Pancreas (tissue), 10 donors: ENCODE measurements around the gene C1orf226. TPM values are rescaled to one million over a fixed set of nuclear protein-coding genes. Genes with fewer than 3 reads are reported as not detected.

Source experiments
- ATAC-seq, 4 donors: fragments of 200-7000 bp; cut with Tn5 transposase; one replicate each; pipeline versions ENCODE4 v1.8.0 to v1.9.1; 2020; ENCODE audit warnings: mild to moderate bottlenecking in 4 of 4, moderate library complexity in 4 of 4
- DNase-seq, 6 donors: peaks; one replicate each; pipeline ENCODE4 v3.0.0-alpha.2; 2020
- FAIRE-seq: peaks from 2 replicates; lab custom pipeline; 2012; peaks lifted over from hg19 to GRCh38; lab: Jason Lieb, UNC
- H3K27ac ChIP-seq, 4 donors: fragments of 200-600 bp; sonication (generic); 1 replicate in 3 of 4; 2 replicates in 1 of 4; pipeline versions ENCODE4 v1.5.0 to v1.8.0; 2020
- H3K27me3 ChIP-seq, 4 donors: fragments of 200-600 bp; one replicate each; pipeline ENCODE4 v1.8.0; 2021
- H3K36me3 ChIP-seq, 3 donors: fragments of 200-600 bp; sonication (generic) in 1 of 3; one replicate each; pipeline versions ENCODE4 v1.5.0 to v1.8.0; 2020 to 2021
- H3K4me1 ChIP-seq, 3 donors: fragments of 200-600 bp; one replicate each; pipeline ENCODE4 v1.8.0; 2021
- H3K4me3 ChIP-seq, 4 donors: fragments of 200-600 bp; sonication (generic) in 2 of 4; one replicate each; pipeline versions ENCODE4 v1.5.0 to v1.8.0; 2020 to 2021
- H3K9me3 ChIP-seq, 4 donors: fragments of 200-600 bp; one replicate each; pipeline ENCODE4 v1.8.0; 2021
- CTCF ChIP-seq, 4 donors: fragments of 200-600 bp; sonication (generic) in 3 of 4; IDR thresholded peaks; one replicate each; pipeline versions ENCODE4 v1.5.0 to v1.8.0; 2021; ENCODE audit warnings: antibody characterized with exemption in 4 of 4
- whole genome bisulfite sequencing, 2 donors: extraction: QIAGEN DNeasy Blood & Tissue Kit; methylation state at CpG; one replicate each; pipeline ENCODE4 v1.1.7; 2013; 5-methylcytosine and 5-hydroxymethylcytosine counted together
- intact Hi-C, 3 donors: fragments of 100-400 bp; cut with DNase I; formaldehyde crosslinking; loops; one replicate each; pipeline versions ENCODE4 v1.11.1 to v1.14.2; 2022
- polyA plus RNA-seq, 2 donors: library from polyadenylated mRNA; stranded (reverse); fragments of 200-250 nt; gene quantifications; one replicate each; pipeline ENCODE4 v1.2.3, GENCODE V29; 2013
- total RNA-seq, 6 donors: library from RNA; stranded (reverse); fragmentation: NEBNext Ultra II Directional in 4 of 6; extraction: Animal tissue kit (Norgen Biotek cat#: 25700) in 4 of 6; gene quantifications; one replicate each; pipeline versions ENCODE4 v1.2.1 to v1.2.4, GENCODE V29; 2021 to 2023
- donor health status: healthy with polysubstance abuse.
- donor health status: DM: no; HTN: no; CAD: no; lungs with moderate emphysema.
- donor health status: DM: no; HTN: no; CAD: no.
- donor health status: control.
- donor health status: control.
- donor health status: Bipolar disorder and iron deficiency.
- donor health status: DM: yes; HTN: yes; CAD: no.
- donor health status: DM: no; HTN: no; CAD: no.
- donor health status: DM: no; HTN: no; CAD: no.
- donor health status: DM: yes; HTN: yes; CAD: no.

C1orf226 gene
- total and polyA plus RNA-seq, 8 donors = 1.3 to 4.2 (median 2.3) TPM

- FAIRE-seq (no peak), ATAC-seq (no peak), DNase-seq (no peak)
- 82 to 86% methylated on average over 8 of the region's 8 CpGs for WGBS, 2 donors
- Histone ChIP-seq H3K4me3 (no peak overlapping the region), H3K9me3 (no peaks in the 10 kb centered on the region), H3K27me3 (no peaks in the 10 kb centered on the region), H3K36me3 (no peaks in the 10 kb centered on the region), H3K27ac (no peak overlapping the region), H3K4me1 (no peaks in the 10 kb centered on the region)
- intact Hi-C loops = no loop called here
- TF ChIP-seq CTCF (IDR thresholded peaks at IDR 0.05) = no peak
Measured at GRCh38 chr1:162375463-162375862, 6.1 kb upstream of the C1orf226 start.

GRCh38 chr1:162376691-162377090, 4.8 kb upstream of the C1orf226 start, which contains the start of gene SPATA46:
SPATA46 (minus strand) TSS chr1:162376854; CDS start chr1:162376790, 64 bp downstream.
- Histone ChIP-seq H3K36me3 (no peaks in the 10 kb centered on the region), H3K4me1 (no peaks in the 10 kb centered on the region), H3K27ac (no peak within 1 kb of the TSS), H3K9me3 (no peaks in the 10 kb centered on the region), H3K4me3 (no peak within 1 kb of the TSS), H3K27me3 (no peaks in the 10 kb centered on the region)
- ATAC-seq = no peak
- no peak for FAIRE-seq
- 93 to 97% methylated on average over 5 of the region's 5 CpGs for WGBS, 2 donors
- DNase-seq = no peak
- intact Hi-C loops = no loop called here
- no peak for TF ChIP-seq CTCF (IDR thresholded peaks at IDR 0.05)

GRCh38 chr1:162380061-162380846, 1.3 kb upstream of the C1orf226 start:
- whole genome bisulfite sequencing, 2 donors = 80 to 91% methylated on average over 6 of the region's 6 CpGs
- Histone ChIP-seq H3K4me1 (no peaks in the 10 kb centered on the region), H3K27me3 (no peaks in the 10 kb centered on the region), H3K27ac (no peak overlapping the region), H3K9me3 (no peaks in the 10 kb centered on the region), H3K4me3 (no peak overlapping the region), H3K36me3 (no peaks in the 10 kb centered on the region)
- DNase-seq (no peak), FAIRE-seq (no peak), ATAC-seq (no peak)
- intact Hi-C loops = loop anchor here in 1 of 3 donors (10.0 kb wide), 1 partner anchor 325 kb away; no protein-coding TSS in a partner anchor
- no peak for TF ChIP-seq CTCF (IDR thresholded peaks at IDR 0.05)

GRCh38 chr1:162381941-162382750, 618 bp downstream of the C1orf226 start:
- H3K27me3 ChIP-seq = no peaks in the 10 kb centered on the region
- DNase-seq (no peak), ATAC-seq (no peak), FAIRE-seq (no peak)
- H3K27ac ChIP-seq = no peak overlapping the region
- 86 to 92% methylated on average over 13 of the region's 13 CpGs for WGBS, 2 donors
- no peaks in the 10 kb centered on the region for H3K36me3 ChIP-seq
- TF ChIP-seq CTCF (IDR thresholded peaks at IDR 0.05) = no peak
- intact Hi-C loops = loop anchor here in 1 of 3 donors (10.0 kb wide), 1 partner anchor 327 kb away; no protein-coding TSS in a partner anchor
- no peaks in the 10 kb centered on the region for H3K4me1 ChIP-seq
- H3K4me3 ChIP-seq = no peak overlapping the region
- no peaks in the 10 kb centered on the region for H3K9me3 ChIP-seq
